ENCODE results near the gene NXT1.
A peak's percentile ranks its signal among the peaks of the same experiment; 100 is the strongest.

The NXT1 gene

GRCh38 chr20:23371496-23371895 is 20.9 kb downstream of the NXT1 start:
- FAIRE-seq: no peak
- no peak for DNase-seq (ENCODE audit: insufficient read length, low spot score)
- no peak for TF ChIP-seq SPI1 (IDR thresholded peaks at IDR 0.05; ENCODE audit: low read depth, low read length)
- no peak for TF ChIP-seq PAX5 (IDR thresholded peaks at IDR 0.05; ENCODE audit: insufficient read depth, low read length, severe bottlenecking)
- no peak for TF ChIP-seq POLR2AphosphoS5 (IDR thresholded peaks at IDR 0.05; ENCODE audit: low read depth, low read length)
- TF ChIP-seq TAF1 (IDR thresholded peaks at IDR 0.05; ENCODE audit: low read depth, low read length): no peak
- no peak for TF ChIP-seq POU2F2 (IDR thresholded peaks at IDR 0.05; ENCODE audit: low read depth, low read length)

- no peak for DNase-seq (ENCODE audit: insufficient read length, low spot score)
- TF ChIP-seq POLR2A (IDR thresholded peaks at IDR 0.05; ENCODE audit: low read depth, low read length): no peak
- TF ChIP-seq TAF1 (IDR thresholded peaks at IDR 0.05; ENCODE audit: low read depth, low read length): no peak
- no peak for TF ChIP-seq POLR2AphosphoS5 (IDR thresholded peaks at IDR 0.05; ENCODE audit: low read depth, low read length)
- no peak for TF ChIP-seq PAX5 (IDR thresholded peaks at IDR 0.05; ENCODE audit: insufficient read depth, low read length, severe bottlenecking)
- no peak for TF ChIP-seq POU2F2 (IDR thresholded peaks at IDR 0.05; ENCODE audit: low read depth, low read length)
- no peak for TF ChIP-seq SPI1 (IDR thresholded peaks at IDR 0.05; ENCODE audit: low read depth, low read length)
- no peak for FAIRE-seq
Observed at GRCh38 chr20:23374441-23374840, 23.9 kb downstream of the NXT1 start.

GRCh38 chr20:23375827-23376226 is 25.2 kb downstream of the NXT1 start:
- no peak for DNase-seq (ENCODE audit: insufficient read length, low spot score)
- FAIRE-seq: no peak
- TF ChIP-seq POLR2AphosphoS5 (IDR thresholded peaks at IDR 0.05; ENCODE audit: low read depth, low read length) (no peak), TAF1 (IDR thresholded peaks at IDR 0.05; ENCODE audit: low read depth, low read length) (no peak), PAX5 (IDR thresholded peaks at IDR 0.05; ENCODE audit: insufficient read depth, low read length, severe bottlenecking) (no peak), SPI1 (IDR thresholded peaks at IDR 0.05; ENCODE audit: low read depth, low read length) (no peak), POLR2A (IDR thresholded peaks at IDR 0.05; ENCODE audit: low read depth, low read length) (no peak), POU2F2 (IDR thresholded peaks at IDR 0.05; ENCODE audit: low read depth, low read length) (no peak)

- DNase-seq (ENCODE audit: insufficient read length, low spot score) (no peak), FAIRE-seq (no peak)
- TF ChIP-seq SPI1 (IDR thresholded peaks at IDR 0.05; ENCODE audit: low read depth, low read length): no peak
- TF ChIP-seq PAX5 (IDR thresholded peaks at IDR 0.05; ENCODE audit: insufficient read depth, low read length, severe bottlenecking): no peak
- no peak for TF ChIP-seq POLR2AphosphoS5 (IDR thresholded peaks at IDR 0.05; ENCODE audit: low read depth, low read length)
- TF ChIP-seq POU2F2 (IDR thresholded peaks at IDR 0.05; ENCODE audit: low read depth, low read length): no peak
- TF ChIP-seq TAF1 (IDR thresholded peaks at IDR 0.05; ENCODE audit: low read depth, low read length): no peak
- no peak for TF ChIP-seq POLR2A (IDR thresholded peaks at IDR 0.05; ENCODE audit: low read depth, low read length)
Observed at GRCh38 chr20:23379772-23380171, 29.2 kb downstream of the NXT1 start.

- DNase-seq (ENCODE audit: insufficient read length, low spot score) (no peak), FAIRE-seq (no peak)
- TF ChIP-seq TAF1 (IDR thresholded peaks at IDR 0.05; ENCODE audit: low read depth, low read length) (no peak), SPI1 (IDR thresholded peaks at IDR 0.05; ENCODE audit: low read depth, low read length) (no peak), POLR2AphosphoS5 (IDR thresholded peaks at IDR 0.05; ENCODE audit: low read depth, low read length) (no peak), POLR2A (IDR thresholded peaks at IDR 0.05; ENCODE audit: low read depth, low read length) (no peak), POU2F2 (IDR thresholded peaks at IDR 0.05; ENCODE audit: low read depth, low read length) (no peak), PAX5 (IDR thresholded peaks at IDR 0.05; ENCODE audit: insufficient read depth, low read length, severe bottlenecking) (no peak)
Observed at GRCh38 chr20:23381876-23382275, 31.3 kb downstream of the NXT1 start.

GRCh38 chr20:23386304-23387117 is 35.9 kb downstream of the NXT1 start:
- no peak for TF ChIP-seq POU2F2 (IDR thresholded peaks at IDR 0.05; ENCODE audit: low read depth, low read length)
- TF ChIP-seq PAX5 (IDR thresholded peaks at IDR 0.05; ENCODE audit: insufficient read depth, low read length, severe bottlenecking): no peak
- TF ChIP-seq POLR2AphosphoS5 (IDR thresholded peaks at IDR 0.05; ENCODE audit: low read depth, low read length): no peak
- TF ChIP-seq TAF1 (IDR thresholded peaks at IDR 0.05; ENCODE audit: low read depth, low read length): no peak
- DNase-seq (ENCODE audit: insufficient read length, low spot score) (no peak), FAIRE-seq (no peak)

GRCh38 chr20:23387118-23387443 is 36.5 kb downstream of the NXT1 start:
- TF ChIP-seq SPI1 (IDR thresholded peaks at IDR 0.05; ENCODE audit: low read depth, low read length): no peak
- TF ChIP-seq TAF1 (IDR thresholded peaks at IDR 0.05; ENCODE audit: low read depth, low read length): no peak
- TF ChIP-seq POU2F2 (IDR thresholded peaks at IDR 0.05; ENCODE audit: low read depth, low read length): no peak
- TF ChIP-seq POLR2A (IDR thresholded peaks at IDR 0.05; ENCODE audit: low read depth, low read length): no peak
- no peak for TF ChIP-seq PAX5 (IDR thresholded peaks at IDR 0.05; ENCODE audit: insufficient read depth, low read length, severe bottlenecking)

GRCh38 chr20:23390091-23390774 is 39.6 kb downstream of the NXT1 start:
- no peak for FAIRE-seq

More at GRCh38 chr20:23387118-23387443, 36.5 kb downstream of the NXT1 start:
- FAIRE-seq: no peak
- no peak for DNase-seq (ENCODE audit: insufficient read length, low spot score)

GRCh38 chr20:23391707-23392310 is 41.2 kb downstream of the NXT1 start:
- FAIRE-seq (peak; percentile 31), DNase-seq (ENCODE audit: insufficient read length, low spot score) (no peak)
- TF ChIP-seq POU2F2 (IDR thresholded peaks at IDR 0.05; ENCODE audit: low read depth, low read length) (no peak), PAX5 (IDR thresholded peaks at IDR 0.05; ENCODE audit: insufficient read depth, low read length, severe bottlenecking) (no peak), POLR2AphosphoS5 (IDR thresholded peaks at IDR 0.05; ENCODE audit: low read depth, low read length) (no peak), POLR2A (IDR thresholded peaks at IDR 0.05; ENCODE audit: low read depth, low read length) (no peak), SPI1 (IDR thresholded peaks at IDR 0.05; ENCODE audit: low read depth, low read length) (no peak), TAF1 (IDR thresholded peaks at IDR 0.05; ENCODE audit: low read depth, low read length) (no peak)

More at GRCh38 chr20:23390091-23390774, 39.6 kb downstream of the NXT1 start:
- TF ChIP-seq POU2F2 (IDR thresholded peaks at IDR 0.05; ENCODE audit: low read depth, low read length) (no peak), POLR2A (IDR thresholded peaks at IDR 0.05; ENCODE audit: low read depth, low read length) (no peak)
- DNase-seq (ENCODE audit: insufficient read length, low spot score): no peak

Data from GM12891 (cell line).